GM19238 (cell line): ENCODE data around the gene LPP.
"Not testable (repeated sequence)": the region's sequence is repeated elsewhere in the genome, so short reads cannot be mapped to it uniquely, and the experiment has no call there.

Experiments
- DNase-seq: peaks from one replicate; pipeline ENCODE4 v3.0.0; 2011; ENCODE audit warnings: low spot score; ENCODE audit not compliant: insufficient read length

Gene LPP, protein sequence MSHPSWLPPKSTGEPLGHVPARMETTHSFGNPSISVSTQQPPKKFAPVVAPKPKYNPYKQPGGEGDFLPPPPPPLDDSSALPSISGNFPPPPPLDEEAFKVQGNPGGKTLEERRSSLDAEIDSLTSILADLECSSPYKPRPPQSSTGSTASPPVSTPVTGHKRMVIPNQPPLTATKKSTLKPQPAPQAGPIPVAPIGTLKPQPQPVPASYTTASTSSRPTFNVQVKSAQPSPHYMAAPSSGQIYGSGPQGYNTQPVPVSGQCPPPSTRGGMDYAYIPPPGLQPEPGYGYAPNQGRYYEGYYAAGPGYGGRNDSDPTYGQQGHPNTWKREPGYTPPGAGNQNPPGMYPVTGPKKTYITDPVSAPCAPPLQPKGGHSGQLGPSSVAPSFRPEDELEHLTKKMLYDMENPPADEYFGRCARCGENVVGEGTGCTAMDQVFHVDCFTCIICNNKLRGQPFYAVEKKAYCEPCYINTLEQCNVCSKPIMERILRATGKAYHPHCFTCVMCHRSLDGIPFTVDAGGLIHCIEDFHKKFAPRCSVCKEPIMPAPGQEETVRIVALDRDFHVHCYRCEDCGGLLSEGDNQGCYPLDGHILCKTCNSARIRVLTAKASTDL

DNA sequence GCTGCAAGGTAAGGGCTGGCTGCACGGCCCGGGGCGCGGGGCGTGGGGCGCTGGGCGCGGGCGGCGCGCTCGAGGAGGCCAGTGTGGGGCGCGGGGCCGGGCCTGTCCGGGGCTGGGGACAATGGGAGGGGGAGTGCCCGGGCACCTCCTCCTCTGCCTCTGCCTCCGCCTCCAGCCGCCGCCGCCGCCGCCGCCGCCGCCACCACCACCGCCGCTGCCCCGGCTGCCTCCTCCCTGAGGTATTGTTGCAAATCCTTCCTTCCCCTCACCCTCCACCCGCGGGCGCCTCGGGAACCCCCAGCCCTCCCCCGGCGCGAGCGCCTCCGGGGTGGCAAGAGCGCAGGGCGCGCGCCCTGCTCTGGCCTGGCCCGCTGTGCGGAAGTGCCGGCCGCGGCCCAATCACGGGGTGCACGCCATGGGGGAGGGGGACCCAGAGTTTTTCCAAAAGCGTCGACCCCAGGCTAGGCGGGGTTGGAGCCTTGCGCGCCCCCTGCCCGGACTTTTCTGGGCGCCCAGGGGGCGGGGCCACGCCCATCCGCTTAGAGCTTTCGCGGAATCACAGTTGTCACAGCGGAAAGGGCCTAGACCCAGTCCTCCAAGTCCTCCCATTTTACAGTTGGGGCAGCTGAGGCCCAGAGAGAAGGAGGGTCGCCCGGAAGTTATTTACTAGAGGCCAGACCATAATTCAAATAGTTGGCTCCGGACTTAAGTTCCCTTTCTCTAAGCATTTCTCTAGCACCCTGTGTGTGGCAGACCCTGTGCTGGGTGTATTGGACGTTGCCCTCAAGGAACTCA lies at the start of gene LPP:
Gene LPP (plus strand): TSS at position 144 of the 795 bp plus-strand sequence. CDS start 251,964 bp downstream, outside the sequence.
- peak; percentile 42 for DNase-seq

DNA sequence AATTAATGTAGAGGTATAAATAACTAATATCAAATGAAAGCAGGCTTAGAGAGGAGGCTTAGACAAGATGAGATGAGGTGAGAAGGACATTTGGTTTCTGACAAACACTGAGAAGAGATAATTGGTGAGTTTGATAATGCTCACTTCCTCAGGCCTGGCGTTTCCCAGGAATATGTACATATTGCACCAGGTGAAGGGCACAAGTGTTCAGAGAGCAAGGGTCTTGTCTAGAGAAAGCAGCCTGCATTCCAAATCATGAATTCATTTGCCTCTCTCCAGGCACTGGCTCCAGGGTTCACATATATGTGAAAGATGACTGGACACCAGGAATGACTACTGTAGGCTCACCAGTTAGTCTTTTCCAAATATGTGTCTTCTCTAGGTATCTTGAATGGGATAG lies 48.0 kb upstream of the LPP start:
- DNase-seq: no peak

- DNase-seq: no peak
These were observed 47.5 kb upstream of the LPP start for GRCh38 chr3:188106454-188106853.

- no peak for DNase-seq
These were observed 46.8 kb upstream of the LPP start for GRCh38 chr3:188106887-188107830.

DNA sequence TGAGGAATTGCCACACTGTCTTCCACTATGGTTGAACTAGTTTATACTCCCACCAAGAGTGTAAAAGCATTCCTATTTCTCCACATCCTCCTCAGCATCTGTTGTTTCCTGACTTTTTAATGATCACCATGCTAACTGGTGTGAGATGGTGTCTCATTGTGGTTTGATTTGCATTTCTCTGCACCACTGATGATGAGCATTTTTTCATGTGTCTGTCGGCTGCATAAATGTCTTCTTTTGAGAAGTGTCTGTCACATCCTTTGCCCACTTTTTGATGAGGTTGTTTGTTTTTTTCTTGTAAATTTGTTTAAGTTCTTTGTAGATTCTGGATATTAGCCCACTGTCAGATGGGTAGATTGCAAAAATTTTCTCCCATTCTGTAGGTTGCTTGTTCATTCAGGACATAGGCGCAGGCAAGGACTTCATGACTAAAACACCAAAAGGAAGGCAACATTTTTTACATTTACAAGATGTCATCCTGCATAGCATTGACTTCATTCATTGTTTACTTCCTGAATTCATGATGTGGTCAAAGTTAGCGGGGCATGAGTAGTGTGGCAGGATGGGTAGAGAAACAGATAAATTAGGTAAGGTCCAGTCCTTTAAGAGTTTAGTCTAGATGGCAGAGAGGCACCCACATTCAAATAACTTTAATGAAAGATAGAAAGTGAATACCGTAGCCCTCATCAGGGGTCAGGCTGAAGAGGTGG lies 45.1 kb upstream of the LPP start:
- no peak for DNase-seq

DNA sequence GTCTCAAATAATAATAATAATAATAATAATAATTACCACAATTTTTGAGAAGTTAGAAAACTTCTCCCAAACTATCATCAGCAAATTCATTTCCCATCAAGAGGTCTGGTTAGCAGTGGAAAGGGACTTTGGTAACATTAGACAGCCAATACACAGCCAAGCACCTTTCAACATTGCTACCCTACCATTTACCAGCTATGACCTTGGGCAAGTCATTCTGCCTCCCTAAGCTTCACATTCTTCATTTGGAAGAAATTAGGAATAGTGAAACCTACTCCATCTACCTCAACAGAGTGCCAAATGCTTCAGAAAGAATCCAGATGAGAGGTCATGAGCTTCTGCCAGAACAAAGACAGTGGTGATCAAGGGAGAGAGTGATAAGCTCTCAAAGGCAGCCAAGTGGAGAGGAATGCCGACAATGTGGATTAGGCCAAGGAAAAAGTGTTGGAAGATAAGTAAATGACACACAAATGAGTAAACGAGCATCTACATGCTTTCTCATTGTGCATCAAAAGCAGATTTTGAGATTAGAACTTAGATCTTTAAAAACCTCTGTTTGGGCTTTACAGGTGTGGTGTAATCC lies 42.9 kb upstream of the LPP start:
- DNase-seq: no peak

DNA sequence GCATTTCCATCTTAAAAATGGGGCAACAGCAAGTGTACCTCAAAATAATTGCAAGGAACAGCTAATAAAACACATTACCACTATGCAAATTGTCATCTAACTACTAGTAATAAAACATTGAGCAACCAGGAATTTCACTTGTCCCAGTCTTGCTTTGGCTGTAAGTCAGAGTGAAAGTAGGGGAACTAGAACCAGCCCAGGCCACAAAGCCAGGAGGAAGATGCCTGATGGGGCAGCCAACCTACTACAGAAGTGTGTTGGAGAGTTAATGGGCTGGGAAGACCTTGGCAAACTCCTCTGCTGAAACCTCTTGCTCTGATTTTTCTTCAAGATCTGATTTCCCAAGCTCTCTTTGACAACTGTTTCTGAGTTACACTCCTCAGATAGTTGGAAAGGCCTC lies 40.2 kb upstream of the LPP start:
- no peak for DNase-seq

- DNase-seq: no peak
These were observed 34.1 kb upstream of the LPP start for GRCh38 chr3:188119846-188120245.

GRCh38 chr3:188122571-188123169 lies 31.3 kb upstream of the LPP start:
- DNase-seq: no peak

DNA sequence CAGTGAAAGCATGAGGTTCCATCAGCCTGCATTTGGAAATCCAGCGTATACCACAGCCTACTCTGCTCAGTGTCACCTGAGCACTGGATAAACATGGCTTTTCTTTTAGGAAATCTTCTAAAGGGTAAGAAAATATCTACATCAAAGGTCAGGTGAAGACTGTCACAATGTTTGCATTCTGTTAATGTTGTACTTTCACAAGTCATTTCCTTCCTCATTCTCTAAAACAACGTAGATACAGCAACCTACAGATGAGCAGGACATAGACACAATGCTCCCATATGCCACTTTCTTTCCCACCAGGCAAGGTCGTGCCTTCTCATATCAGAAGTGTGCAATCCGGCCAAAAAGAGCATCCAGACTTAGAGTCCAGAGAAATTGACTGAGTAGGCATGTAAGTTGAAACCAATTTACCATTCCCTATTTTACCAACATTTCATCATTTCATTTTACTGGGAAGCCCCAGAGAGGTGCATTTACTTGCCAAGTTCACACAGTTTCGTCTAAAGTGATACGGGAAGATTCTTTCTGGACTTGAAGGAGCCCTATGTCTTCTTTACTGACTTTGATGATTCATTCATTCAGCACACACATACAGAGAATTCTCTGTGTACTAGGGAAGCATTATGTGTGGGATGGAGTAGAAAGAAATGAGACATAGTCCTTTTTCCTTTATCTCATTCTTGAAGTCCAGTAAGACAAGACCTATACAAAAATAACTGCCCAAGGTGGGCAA lies 30.6 kb upstream of the LPP start:
- DNase-seq: no peak

DNA sequence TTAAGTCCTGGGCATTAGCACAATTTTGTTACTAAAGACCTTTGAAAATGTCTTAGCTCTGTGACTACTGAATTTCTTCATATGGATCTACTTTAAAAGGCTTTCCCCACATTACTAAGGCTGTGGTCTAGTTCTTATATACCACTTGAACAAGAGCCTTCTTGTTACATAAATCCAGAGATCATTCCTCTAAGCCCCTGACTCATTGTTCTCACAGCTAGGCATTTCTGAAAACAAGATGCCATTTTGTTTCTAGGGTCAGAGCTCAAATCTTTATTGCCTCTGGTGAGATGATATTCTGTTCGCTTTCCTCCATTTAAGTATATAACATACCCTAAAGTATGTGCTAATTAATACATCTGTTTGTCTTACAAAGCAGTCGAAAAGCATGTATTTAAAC lies 29.8 kb upstream of the LPP start:
- DNase-seq: no peak

DNA sequence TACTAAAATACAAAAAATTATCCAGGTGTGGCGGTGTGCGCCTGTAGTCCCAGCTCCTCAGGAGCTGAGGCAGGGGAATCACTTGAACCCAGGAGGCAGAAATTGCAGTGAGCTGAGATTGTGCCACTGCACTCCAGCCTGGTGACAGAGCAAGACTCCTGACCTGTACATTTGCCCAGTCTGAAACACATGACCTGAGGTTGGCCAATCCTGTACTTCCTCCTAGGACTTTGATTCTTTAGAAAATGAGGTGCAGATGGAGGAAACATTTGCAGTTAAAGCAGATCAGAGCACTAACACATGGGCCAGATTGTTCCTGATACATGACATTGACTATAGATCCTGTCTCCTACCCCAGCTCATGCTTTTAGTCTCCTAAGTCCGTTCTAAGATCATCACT lies 28.9 kb upstream of the LPP start:
- DNase-seq: no peak

- no peak for DNase-seq
These were observed 27.7 kb upstream of the LPP start for GRCh38 chr3:188126276-188126675.

DNA sequence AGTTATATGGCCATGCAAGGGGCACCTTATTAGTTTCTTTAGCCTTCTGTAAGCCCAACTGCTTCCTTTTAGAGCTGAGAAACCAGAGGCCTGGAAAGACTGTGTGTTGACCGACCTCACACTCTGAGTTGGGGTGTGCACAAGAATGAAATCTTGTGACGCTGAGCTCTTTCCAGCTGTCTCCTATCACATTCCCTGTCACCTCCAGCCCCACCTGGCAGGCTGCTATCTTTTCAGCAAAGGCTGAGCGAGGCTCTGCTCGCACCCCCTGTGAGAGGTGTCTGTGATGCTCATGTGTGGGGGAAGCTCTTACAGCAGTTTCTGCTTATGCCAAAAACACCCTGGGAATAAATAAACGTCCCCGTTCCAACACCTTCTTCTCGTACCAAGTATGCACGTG lies 27.0 kb upstream of the LPP start:
- no peak for DNase-seq

- DNase-seq: no peak
These were observed 25.1 kb upstream of the LPP start for GRCh38 chr3:188128905-188129304.

DNA sequence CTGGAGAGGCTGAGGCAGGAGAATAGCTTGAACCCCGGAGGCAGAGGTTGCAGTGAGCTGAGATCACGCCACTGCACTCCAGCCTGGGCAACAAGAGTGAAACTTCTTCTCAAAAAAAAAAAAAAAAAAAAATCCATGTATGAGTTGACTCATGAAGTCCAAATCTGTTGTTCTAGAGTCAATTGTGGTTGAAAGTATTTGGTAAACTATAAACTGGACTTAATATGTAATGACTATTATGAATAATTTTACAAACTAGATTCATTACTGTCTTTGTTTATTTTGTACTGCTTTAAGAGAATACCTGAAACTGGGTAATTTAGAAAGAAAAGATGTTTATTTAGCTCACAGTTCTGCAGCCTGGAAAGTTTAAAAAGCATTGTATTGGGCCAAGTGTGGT lies 22.9 kb upstream of the LPP start:
- DNase-seq: not testable (repeated sequence)

DNA sequence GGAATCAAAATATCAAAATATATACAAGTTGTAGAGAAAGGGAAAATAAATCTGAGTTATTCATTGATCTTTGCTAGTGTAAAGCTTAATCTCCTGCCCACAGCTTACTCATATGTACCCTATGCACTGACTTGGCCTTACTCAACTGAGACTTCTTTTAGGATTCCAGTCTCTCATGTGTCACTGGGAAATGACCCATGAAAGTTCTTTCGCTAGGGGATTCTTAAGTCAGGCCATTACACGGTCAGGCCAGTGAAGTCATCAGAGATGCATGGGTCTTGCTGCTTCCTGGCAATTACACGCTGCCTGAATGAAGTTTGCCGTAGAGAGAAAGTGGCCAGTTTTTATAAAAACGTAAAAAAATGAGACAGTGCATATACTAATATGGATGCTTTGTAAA lies 20.7 kb upstream of the LPP start:
- no peak for DNase-seq

- DNase-seq: no peak
These were observed 20.3 kb upstream of the LPP start for GRCh38 chr3:188133646-188134045.

- no peak for DNase-seq
These were observed 19.9 kb upstream of the LPP start for GRCh38 chr3:188134079-188134478.
